DLD1 (cell line): ENCODE data around the gene SLC9C1.
"Not testable (repeated sequence)": the region's sequence is repeated elsewhere in the genome, so short reads cannot be mapped to it uniquely, and the experiment has no call there.

Experiments used
- in situ Hi-C: cut with HindIII; loops from 2 replicates; pipeline ENCODE4 v1.10.0; 2017; ENCODE audit warnings: low sequenced_read_pairs

The SLC9C1 gene

GRCh38 chr3:112228786-112229185 lies 65.2 kb downstream of the SLC9C1 start:
- in situ Hi-C loops, result no loop called here

- in situ Hi-C loops, result no loop called here
Measured at GRCh38 chr3:112200317-112200666, 93.7 kb downstream of the SLC9C1 start.

DNA sequence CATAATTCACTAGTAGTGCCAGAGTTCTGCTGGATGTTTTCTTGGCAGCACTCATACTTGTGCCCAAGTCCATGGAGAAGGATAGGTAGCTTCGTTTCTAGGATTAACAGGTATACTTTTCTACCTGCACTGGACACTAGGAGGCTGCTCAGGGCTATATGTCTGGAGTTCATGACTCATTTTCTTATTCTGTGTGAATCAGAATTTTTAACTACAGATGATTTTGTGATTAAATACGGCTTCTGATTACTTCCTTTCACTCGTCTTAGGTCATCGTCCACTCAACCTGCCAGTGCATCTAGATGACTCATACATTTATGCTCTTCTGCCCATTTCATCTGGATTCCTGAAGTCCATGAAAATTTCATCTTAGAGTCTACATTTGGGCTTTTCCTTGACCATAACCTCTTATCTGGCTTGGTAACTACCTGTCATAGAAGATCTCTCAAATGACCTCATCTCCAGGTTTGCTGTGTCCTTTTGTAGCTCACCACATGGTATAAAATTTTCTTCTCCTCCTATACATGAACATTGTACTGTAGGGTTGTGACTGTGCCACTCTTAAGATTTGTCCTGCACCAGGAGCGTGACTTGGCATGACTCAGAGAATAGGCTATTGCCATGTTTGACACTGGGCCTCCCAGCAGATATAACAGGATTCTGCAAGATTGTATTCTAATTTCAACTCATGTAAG lies 94.2 kb downstream of the SLC9C1 start:
- in situ Hi-C loops, result no loop called here

DNA sequence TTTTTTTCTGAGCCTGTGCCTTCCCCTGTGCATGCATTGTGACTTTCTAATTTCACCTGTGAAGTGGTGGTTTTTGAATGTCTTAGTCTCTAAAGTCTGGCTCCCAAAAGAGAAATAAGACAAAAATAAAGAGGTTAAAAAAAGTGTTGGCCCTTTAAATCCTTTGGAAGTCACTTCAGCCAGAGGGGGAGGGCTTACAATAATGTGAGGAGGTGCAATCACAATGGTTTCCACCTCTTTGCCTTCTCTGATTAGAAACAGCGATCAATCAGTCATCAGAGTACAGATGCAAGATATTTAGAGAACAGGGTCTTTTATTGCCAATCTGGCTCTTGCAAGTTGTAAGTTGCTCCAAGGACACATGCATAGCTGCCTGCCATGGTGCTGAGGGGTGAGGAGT lies 96.9 kb downstream of the SLC9C1 start:
- in situ Hi-C loops, result no loop called here

DNA sequence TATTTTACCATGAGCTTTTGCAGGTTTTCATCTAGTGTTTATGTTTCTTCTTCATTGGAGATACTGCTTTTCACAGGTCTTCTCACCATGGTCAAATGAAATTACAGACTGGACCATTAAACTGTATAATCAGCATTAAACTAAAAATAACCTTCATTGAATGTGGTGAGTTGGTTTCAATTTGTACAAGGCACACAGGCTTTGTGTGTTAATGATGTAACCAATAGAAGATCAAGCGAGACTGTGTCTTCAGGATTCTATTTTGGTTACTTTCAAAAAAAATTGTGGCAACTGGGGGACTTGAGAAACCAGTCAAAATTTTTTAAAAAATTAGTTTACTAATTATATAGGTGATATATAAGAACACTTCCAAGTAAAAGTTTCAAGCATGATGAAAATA lies 106.7 kb downstream of the SLC9C1 start:
- in situ Hi-C loops, result no loop called here

DNA sequence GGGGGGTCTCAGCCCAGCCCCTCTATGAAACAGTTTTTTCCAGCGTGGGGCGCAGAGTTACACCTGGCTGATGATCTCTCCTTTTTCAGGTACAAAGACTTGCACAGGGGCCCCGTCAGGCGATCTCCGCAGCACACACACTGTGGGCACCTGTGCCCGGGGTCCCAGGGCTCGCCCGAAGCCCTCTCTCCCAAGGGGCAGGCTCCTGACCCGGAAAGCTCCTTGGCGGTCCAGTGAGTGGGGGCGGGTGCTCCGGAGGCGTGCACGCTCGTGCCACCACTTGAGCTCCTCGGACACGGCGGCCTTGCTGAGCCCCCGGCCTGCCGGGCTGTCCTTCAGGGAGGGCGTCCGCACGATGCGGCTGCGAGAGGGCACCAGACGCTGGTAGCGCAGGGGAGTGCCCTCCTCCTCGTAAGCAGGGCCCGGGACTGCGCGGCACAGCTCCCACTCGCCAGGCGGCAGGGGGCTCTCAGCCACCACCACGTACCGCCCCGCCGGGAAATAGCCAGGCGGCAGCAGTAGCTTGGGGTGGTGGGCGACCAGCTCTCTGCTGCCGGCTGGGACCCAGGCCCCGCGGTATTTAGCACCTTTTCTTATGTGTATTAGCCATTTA lies 108.5 kb downstream of the SLC9C1 start:
- in situ Hi-C loops, result not testable (repeated sequence)

- in situ Hi-C loops, result no loop called here
Measured at GRCh38 chr3:112175646-112176045, 118.4 kb downstream of the SLC9C1 start.

DNA sequence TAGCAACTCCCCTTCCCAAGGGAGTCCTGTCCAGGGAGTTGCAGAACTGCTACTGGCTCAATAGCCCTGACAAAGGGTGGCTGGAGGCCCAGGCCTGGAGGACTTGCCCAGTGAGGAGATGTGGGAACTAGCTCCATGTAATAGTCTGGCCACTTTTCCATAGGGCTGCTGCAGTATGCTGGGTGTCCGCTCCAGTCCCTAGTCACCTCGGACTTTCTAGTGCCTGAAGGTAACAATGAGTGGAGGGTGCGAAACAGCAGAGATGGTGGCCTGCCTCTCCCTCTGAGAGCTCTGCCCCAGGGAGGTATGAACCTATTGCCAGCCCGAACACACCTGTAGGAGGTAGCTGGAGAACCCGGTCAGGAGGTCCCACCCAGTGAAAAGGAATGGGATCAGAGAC lies 119.0 kb downstream of the SLC9C1 start:
- in situ Hi-C loops, result no loop called here

GRCh38 chr3:112171144-112171543 lies 122.9 kb downstream of the SLC9C1 start:
- in situ Hi-C loops, result no loop called here

- in situ Hi-C loops, result no loop called here
Measured at GRCh38 chr3:112170046-112170445, 124.0 kb downstream of the SLC9C1 start.

DNA sequence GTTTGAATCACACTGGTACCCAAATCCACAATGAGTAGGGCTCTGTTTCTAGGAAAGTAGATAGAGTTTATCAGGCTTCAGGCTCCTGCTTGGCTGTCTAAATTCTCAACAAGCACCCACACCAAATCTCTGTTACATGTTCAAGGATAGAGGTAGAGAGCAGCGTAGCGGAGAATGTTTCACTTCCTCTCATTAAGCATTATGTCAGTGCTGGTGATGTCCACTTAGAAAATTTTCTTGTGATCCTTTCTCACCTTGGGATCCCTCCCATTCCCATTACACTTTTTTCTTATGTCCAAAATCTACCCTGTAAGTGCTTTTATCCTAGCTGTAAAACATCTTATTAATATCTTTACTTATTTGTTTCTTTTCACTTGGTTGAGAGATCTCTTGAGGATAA lies 126.3 kb downstream of the SLC9C1 start:
- in situ Hi-C loops, result no loop called here

DNA sequence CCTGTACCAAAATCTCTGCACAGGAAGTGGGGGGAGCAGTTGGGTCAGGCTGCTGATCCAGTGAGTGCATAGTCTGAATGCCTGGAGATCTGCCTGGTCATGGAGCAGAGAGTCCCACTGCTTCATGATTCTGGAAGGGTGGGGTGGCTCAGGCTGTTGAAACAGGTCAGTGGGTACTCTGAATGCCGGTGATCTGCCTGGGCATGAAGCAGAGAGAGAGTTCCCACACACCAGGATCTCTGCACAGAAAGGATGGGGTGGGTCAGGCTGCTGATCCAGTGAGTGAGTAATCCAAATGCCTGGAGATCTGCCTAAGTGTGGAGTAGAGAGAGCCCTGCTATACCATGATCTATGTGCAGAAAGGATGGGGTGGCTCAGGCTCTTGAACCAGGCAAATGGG lies 144.9 kb downstream of the SLC9C1 start:
- in situ Hi-C loops, result loop anchor here (25.0 kb wide), 1 partner anchor 363 kb away; no protein-coding TSS in a partner anchor

GRCh38 chr3:112143689-112144088 lies 150.3 kb downstream of the SLC9C1 start:
- in situ Hi-C loops, result loop anchor here (25.0 kb wide), 1 partner anchor 369 kb away; no protein-coding TSS in a partner anchor

DNA sequence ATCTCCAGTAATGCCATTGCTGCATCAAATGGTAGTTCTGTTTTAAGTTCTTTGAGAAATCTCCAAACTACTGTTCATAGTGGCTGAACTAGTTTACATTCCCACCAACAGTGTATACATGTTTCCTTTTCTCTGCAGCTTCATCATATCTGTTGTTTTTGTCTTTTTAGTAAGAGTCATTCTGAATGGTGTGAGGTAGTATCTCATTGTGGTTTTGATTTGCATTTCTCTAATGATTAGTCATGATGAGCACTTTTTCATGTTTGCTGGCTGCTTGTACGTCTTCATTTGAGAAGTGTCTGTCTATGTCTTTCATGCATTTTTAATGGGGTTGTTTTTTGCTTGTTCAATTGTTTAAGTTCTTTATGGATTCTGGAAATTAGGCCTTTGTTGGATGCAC lies 150.8 kb downstream of the SLC9C1 start:
- in situ Hi-C loops, result loop anchor here (25.0 kb wide), 1 partner anchor 369 kb away; no protein-coding TSS in a partner anchor

DNA sequence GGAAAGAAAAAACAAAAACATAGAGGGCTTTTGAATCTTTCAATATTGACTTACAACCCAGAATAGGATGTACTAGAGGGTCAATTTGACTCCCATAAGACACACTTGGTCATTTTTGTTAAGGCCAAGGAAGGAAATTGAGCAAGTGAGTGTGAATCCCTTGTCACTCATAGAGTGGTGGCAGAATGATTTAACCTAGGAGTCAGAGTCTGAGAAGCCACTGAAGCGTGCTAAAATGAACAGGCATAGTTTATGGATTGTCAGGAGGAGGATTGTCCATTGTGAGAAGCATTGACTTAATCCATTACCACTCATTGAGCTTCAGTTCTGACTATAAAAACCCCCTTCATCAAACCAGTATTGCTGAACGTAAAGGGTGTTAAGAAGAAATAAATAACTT lies 152.7 kb downstream of the SLC9C1 start:
- in situ Hi-C loops, result loop anchor here (25.0 kb wide), 1 partner anchor 371 kb away; no protein-coding TSS in a partner anchor

- in situ Hi-C loops, result loop anchor here (25.0 kb wide), 1 partner anchor 372 kb away; no protein-coding TSS in a partner anchor
Measured at GRCh38 chr3:112140584-112140983, 153.4 kb downstream of the SLC9C1 start.

DNA sequence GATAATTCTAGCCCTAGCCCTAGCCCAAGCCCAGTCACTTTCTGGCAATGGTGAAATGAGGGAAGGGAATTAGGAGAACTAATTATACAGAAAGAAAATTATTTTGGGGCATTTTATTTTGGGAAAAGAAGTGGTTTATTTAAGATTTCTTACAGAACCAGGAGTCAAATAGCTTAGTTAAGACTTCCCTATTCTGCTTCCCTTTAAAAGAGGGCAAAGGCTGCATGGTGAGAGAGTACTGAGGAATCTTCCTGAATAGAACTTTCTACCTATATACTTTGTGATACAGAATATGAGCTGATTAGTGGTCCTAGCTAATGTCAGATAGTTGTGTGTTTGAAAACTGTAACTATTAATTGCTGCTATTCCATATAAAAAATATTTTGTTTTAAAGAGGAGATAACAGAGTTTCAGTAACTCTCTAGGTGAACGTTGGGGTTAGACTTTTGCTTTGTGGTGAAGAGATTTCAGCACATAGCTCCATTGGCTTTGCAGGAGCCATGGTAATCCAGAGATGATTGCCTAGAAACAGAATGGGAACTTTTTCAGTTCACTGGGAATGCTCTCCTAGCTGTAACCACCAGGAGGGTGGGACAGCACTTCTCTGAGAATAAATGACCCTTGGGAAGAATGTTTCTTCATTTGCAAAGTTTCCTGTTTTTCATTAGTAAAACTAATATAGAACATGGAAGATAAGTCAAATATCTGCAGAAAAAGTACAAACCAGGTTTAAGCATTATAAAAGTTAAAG lies 155.6 kb downstream of the SLC9C1 start:
- in situ Hi-C loops, result loop anchor here (25.0 kb wide), 1 partner anchor 374 kb away; no protein-coding TSS in a partner anchor

DNA sequence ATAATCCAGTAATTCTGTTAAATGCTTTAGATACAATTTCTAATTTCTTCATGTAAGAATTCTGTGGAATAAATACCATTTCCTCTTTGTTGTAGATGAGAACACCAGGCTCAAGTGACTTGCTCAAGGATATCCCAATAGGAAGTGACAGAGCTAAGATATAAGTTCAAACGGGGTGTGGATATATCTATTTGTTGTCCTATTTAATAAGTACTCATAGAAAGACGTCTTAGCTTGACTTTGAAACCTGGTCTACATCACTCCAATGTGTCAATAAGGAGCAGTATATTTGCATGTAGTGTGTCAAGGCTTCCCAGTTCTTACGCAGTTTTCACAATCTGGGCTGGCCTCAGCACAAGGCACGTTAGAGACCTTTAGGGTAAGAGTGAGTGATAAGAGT lies 156.2 kb downstream of the SLC9C1 start:
- in situ Hi-C loops, result loop anchor here (25.0 kb wide), 1 partner anchor 375 kb away; no protein-coding TSS in a partner anchor

DNA sequence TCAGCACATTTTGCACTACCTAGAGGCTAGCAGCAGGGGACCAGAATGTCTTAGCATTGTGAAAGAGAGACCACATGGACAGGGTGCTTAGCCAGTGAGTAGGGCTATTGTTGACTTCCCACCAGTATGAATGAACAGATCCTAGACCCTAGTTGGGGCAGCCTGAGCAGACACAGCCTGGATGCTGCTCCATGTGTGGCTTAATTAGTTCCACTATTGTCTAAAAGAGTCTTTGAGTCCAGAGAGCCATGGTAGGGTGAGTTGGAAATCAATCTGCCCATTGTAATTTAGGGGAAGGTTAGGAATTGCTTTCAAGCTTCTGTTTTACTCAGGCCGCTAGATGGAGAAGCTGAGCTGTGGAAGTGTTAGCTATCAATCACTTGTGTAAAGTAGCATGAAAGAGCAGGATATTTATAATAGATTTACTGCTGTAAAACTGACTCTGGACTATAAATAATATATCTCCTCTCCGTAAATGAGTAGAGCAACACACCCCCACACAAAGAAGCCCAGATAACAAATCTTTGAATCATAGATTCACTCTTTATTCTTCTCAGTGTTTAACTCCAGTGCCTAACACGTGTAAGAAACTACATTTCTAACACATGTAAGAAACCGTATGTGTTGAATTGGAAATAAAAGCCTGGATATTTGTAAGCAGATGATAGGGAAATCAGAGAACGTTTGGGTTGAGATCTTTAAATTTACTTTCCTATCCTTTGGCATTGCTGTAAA lies 156.9 kb downstream of the SLC9C1 start:
- in situ Hi-C loops, result loop anchor here (25.0 kb wide), 1 partner anchor 375 kb away; no protein-coding TSS in a partner anchor

DNA sequence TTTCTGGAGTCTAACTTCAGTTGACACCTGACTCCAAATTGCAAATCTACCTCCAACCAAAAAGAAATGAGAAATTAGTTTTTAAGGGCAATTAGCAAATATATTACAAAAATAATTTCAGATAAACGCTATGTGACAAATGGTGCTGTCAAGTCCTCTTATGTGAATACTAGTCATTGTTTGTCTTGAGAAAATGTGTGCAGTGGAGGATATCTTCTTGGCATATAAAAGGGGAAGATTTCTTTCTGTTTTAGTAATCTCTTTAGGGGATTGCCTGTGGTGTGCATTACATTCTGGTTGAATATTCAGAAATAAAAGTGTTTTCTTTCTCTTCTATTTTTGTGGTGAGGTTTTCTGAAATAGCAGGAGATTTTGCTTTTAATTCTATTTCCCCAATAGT lies 158.0 kb downstream of the SLC9C1 start:
- in situ Hi-C loops, result loop anchor here (25.0 kb wide), 1 partner anchor 376 kb away; no protein-coding TSS in a partner anchor
